Gastrocnemius medialis (tissue), 4 donors: ENCODE data around the gene EXTL2. TPM values are rescaled to one million over a fixed set of nuclear protein-coding genes. Genes with fewer than 3 reads are reported as not detected.
"Not testable (repeated sequence)": the region's sequence is repeated elsewhere in the genome, so short reads cannot be mapped to it uniquely, and the experiment has no call there.

Source experiments
- ATAC-seq, 2 donors: fragments of 150-250 bp; one replicate each; pipeline ENCODE4 v1.9.1; 2016
- DNase-seq, 2 donors: peaks; one replicate each; pipeline ENCODE4 v3.0.0-alpha.2; 2019
- H3K27ac ChIP-seq, 4 donors: fragments of 200-600 bp; sonication (generic); 1 replicate in 1 of 4; 2 replicates in 3 of 4; pipeline ENCODE4 v1.5.1; 2016 to 2018; ENCODE audit warnings: mild to moderate bottlenecking in 2 of 4, moderate library complexity in 1 of 4
- H3K27me3 ChIP-seq, 3 donors: fragments of 200-600 bp; sonication (generic) in 2 of 3; 1 replicate in 1 of 3; 2 replicates in 2 of 3; pipeline versions ENCODE4 v1.5.1 to v1.6.0; 2016 to 2019; ENCODE audit warnings: mild to moderate bottlenecking in 1 of 3, moderate library complexity in 1 of 3
- H3K36me3 ChIP-seq, 2 donors: fragments of 200-600 bp; sonication (generic) in 1 of 2; one replicate each; pipeline ENCODE4 v1.5.1; 2017 to 2018
- H3K4me1 ChIP-seq, 2 donors: fragments of 200-600 bp; sonication (generic) in 1 of 2; one replicate each; pipeline ENCODE4 v1.5.1; 2016 to 2017; ENCODE audit warnings: mild to moderate bottlenecking in 2 of 2
- H3K4me3 ChIP-seq, 4 donors: fragments of 200-600 bp; sonication (generic) in 3 of 4; 1 replicate in 1 of 4; 2 replicates in 3 of 4; pipeline ENCODE4 v1.5.1; 2016 to 2019; ENCODE audit warnings: mild to moderate bottlenecking in 2 of 4
- H3K9me3 ChIP-seq, 3 donors: fragments of 200-600 bp; sonication (generic) in 2 of 3; 1 replicate in 1 of 3; 2 replicates in 2 of 3; pipeline ENCODE4 v1.5.1; 2016 to 2019
- POLR2A ChIP-seq, 2 donors: fragments of 450-650 bp; IDR thresholded peaks; one replicate each; pipeline ENCODE4 v1.6.1; 2017; ENCODE audit warnings: antibody characterized with exemption in 2 of 2, mild to moderate bottlenecking in 2 of 2, moderate library complexity in 2 of 2
- in situ Hi-C, 4 donors: fragments of 200-750 bp; cut with MboI; loops; one replicate each; pipeline versions ENCODE4 v1.15.0 to v1.8.0; 2017; ENCODE audit warnings: low sequenced_read_pairs in 4 of 4
- intact Hi-C: fragments of 100-400 bp; cut with DNase I; formaldehyde crosslinking; loops from one replicate; pipeline ENCODE4 v1.15.1; 2023; ENCODE audit warnings: low total_unique reads
- total RNA-seq, 4 donors: library from RNA; depleted of rRNA; stranded (reverse); fragments of >200 nt; gene quantifications; one replicate each; pipeline versions ENCODE4 v1.1.0 to v1.2.3, GENCODE V29; 2016
- TF ChIP-seq, protein P1 (sequence below), 5 experiments: fragments of 450-650 bp in 3 of 5; fragments of 200-600 bp in 2 of 5; sonication (generic) in 2 of 5; IDR thresholded peaks in 4 of 5; conservative IDR thresholded peaks in 1 of 5; 1 replicate in 4 of 5; 2 replicates in 1 of 5; pipeline ENCODE4 v1.5.1; 2016 to 2019; ENCODE audit warnings: antibody characterized with exemption in 5 of 5, mild to moderate bottlenecking in 3 of 5, moderate library complexity in 3 of 5

The EXTL2 gene
- total RNA-seq, 4 donors from 2014 or later = 1.7 to 4.9 (median 3.4) TPM

DNA sequence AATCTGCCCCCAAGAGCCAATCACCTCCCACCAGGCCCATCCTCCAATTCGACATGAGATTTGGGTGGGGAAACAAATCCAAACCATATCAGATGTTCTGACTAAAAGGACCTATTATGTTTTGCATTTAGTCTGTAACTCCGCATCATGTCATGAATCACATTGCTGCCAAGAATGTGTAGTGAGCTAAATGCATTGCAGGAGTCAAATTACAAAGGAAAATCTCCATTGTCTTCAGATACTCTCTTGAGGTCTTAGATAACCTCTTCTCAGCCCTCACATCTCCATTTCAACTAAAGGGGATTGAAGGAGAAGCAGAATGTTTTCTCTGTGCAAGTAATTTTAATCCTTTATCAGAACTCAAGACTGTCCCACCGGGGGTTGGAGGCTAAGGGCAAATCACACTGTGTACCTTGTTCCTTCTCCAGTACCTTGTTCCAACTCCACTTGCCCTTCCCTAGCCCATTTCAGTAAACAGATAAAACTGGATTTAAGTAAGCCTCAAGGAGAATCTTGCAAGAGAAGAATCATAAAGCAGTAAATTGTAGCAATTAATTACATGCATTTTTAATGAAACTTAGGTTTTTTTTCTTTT, 34.1 kb downstream of the EXTL2 start:
- Histone ChIP-seq H3K27ac (no peak overlapping the region), H3K36me3 (no peaks in the 10 kb centered on the region), H3K9me3 (no peaks in the 10 kb centered on the region), H3K27me3 (no peaks in the 10 kb centered on the region), H3K4me3 (no peak overlapping the region), H3K4me1 (no peaks in the 10 kb centered on the region)
- intact Hi-C loops (loop anchor here (5.0 kb wide), 1 partner anchor 1053 kb away; no protein-coding TSS in a partner anchor), in situ Hi-C loops (loop anchor here (10.0 to 25.0 kb wide), 6 partner anchors 248 to 1056 kb away; no protein-coding TSS in a partner anchor)
- TF ChIP-seq, protein P1, sequence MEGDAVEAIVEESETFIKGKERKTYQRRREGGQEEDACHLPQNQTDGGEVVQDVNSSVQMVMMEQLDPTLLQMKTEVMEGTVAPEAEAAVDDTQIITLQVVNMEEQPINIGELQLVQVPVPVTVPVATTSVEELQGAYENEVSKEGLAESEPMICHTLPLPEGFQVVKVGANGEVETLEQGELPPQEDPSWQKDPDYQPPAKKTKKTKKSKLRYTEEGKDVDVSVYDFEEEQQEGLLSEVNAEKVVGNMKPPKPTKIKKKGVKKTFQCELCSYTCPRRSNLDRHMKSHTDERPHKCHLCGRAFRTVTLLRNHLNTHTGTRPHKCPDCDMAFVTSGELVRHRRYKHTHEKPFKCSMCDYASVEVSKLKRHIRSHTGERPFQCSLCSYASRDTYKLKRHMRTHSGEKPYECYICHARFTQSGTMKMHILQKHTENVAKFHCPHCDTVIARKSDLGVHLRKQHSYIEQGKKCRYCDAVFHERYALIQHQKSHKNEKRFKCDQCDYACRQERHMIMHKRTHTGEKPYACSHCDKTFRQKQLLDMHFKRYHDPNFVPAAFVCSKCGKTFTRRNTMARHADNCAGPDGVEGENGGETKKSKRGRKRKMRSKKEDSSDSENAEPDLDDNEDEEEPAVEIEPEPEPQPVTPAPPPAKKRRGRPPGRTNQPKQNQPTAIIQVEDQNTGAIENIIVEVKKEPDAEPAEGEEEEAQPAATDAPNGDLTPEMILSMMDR (IDR thresholded peaks at IDR 0.05 in 4 of 5, conservative IDR thresholded peaks at IDR 0.05 in 1 of 5) = no peak
- TF ChIP-seq POLR2A (IDR thresholded peaks at IDR 0.05) = no peak
- no peak for DNase-seq
- ATAC-seq = no peak

DNA sequence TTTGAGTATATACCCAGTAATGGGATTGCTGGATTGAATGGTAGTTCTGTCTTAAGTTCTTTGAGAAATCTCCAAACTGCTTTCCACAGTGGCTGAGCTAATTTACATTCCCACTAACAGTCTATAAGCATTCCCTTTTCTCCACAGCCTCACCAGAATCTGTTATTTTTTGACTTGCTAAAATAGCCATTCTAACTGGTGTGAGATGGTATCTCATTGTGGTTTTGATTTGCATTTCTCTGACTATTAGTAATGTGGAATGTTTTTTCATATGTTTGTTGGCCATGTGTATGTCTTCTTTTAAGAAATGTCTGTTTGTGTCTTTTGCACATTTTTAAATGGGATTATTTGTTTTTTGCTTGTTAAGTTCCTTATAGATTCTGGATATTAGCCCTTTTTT, 39.5 kb downstream of the EXTL2 start:
- DNase-seq, H3K27me3 ChIP-seq, H3K4me3 ChIP-seq, H3K36me3 ChIP-seq, H3K9me3 ChIP-seq, H3K4me1 ChIP-seq, intact Hi-C loops, ATAC-seq, H3K27ac ChIP-seq: not testable (repeated sequence)
- in situ Hi-C loops = loop anchor here in 3 of 4 donors (25.0 kb wide), 4 partner anchors 243 to 1043 kb away; no protein-coding TSS in a partner anchor

- TF ChIP-seq, protein P1 (IDR thresholded peaks at IDR 0.05 in 4 of 5, conservative IDR thresholded peaks at IDR 0.05 in 1 of 5) = no peak
- no peak for TF ChIP-seq POLR2A (IDR thresholded peaks at IDR 0.05)
- intact Hi-C loops (no loop called here), in situ Hi-C loops (loop anchor here in 3 of 4 donors (25.0 kb wide), 4 partner anchors 241 to 1041 kb away; no protein-coding TSS in a partner anchor)
- Histone ChIP-seq H3K27ac (no peak overlapping the region), H3K27me3 (no peaks in the 10 kb centered on the region), H3K9me3 (no peaks in the 10 kb centered on the region), H3K36me3 (no peaks in the 10 kb centered on the region), H3K4me3 (no peak overlapping the region), H3K4me1 (no peaks in the 10 kb centered on the region)
- DNase-seq = no peak
- ATAC-seq = no peak
These were observed 41.7 kb downstream of the EXTL2 start for GRCh38 chr1:100852976-100853375.

- DNase-seq (no peak), ATAC-seq (no peak)
- intact Hi-C loops = no loop called here
- no peak overlapping the region for H3K27ac ChIP-seq
- TF ChIP-seq, protein P1 (IDR thresholded peaks at IDR 0.05 in 4 of 5, conservative IDR thresholded peaks at IDR 0.05 in 1 of 5) = no peak
- TF ChIP-seq POLR2A (IDR thresholded peaks at IDR 0.05) = no peak
- no peaks in the 10 kb centered on the region for H3K27me3 ChIP-seq
- no peaks in the 10 kb centered on the region for H3K36me3 ChIP-seq
- H3K9me3 ChIP-seq = no peaks in the 10 kb centered on the region
- H3K4me1 ChIP-seq = no peaks in the 10 kb centered on the region
- H3K4me3 ChIP-seq = no peak overlapping the region
- in situ Hi-C loops = loop anchor here in 3 of 4 donors (25.0 kb wide), 4 partner anchors 239 to 1039 kb away; no protein-coding TSS in a partner anchor
These were observed 42.9 kb downstream of the EXTL2 start for GRCh38 chr1:100851726-100852125.

DNA sequence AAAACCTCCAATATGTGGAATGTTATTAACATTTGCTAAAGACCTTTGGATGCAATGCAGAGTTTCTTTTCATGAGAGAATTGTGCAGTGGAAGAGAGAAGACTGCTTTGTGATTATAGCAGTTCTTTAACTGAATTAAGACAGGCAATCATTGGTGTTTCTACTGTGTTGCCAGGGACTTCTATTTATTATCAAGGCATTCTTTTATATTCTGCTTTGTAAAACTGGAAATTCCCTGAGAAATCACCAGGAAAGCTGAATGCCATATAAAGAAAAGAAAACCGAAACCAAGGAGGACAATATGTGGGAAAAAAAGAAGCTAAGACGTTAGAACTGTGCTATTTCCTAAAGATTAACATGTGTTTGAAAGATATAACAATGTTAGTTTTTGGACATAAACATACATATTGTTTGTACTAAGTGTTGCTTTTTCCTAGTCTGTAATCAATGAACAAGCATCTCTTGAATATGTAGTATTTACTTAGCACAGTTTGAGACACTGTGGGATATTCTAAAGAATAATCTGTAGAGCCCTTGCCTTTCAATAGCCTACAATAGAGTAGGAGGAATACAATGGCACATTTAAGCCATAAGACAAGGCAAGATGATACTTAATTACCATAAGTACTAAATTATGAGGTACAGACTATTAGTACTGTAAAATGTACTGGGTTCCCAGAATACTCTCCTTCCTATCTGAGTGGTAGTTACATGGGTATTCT, 47.1 kb downstream of the EXTL2 start:
- no peaks in the 10 kb centered on the region for H3K36me3 ChIP-seq
- no peaks in the 10 kb centered on the region for H3K4me1 ChIP-seq
- in situ Hi-C loops (no loop called here), intact Hi-C loops (no loop called here)
- no peak for TF ChIP-seq POLR2A (IDR thresholded peaks at IDR 0.05)
- TF ChIP-seq, protein P1 (IDR thresholded peaks at IDR 0.05 in 4 of 5, conservative IDR thresholded peaks at IDR 0.05 in 1 of 5) = no peak
- H3K27me3 ChIP-seq = no peaks in the 10 kb centered on the region
- peak overlapping the region in 2 of 4 donors; percentile 10 to 23 for H3K4me3 ChIP-seq
- ATAC-seq (no peak), DNase-seq (no peak)
- no peaks in the 10 kb centered on the region for H3K9me3 ChIP-seq
- H3K27ac ChIP-seq = peak overlapping the region in 1 of 4 donors; percentile 32

- H3K36me3 ChIP-seq, H3K27ac ChIP-seq, H3K4me1 ChIP-seq, DNase-seq, H3K4me3 ChIP-seq, in situ Hi-C loops, H3K9me3 ChIP-seq, H3K27me3 ChIP-seq, ATAC-seq, intact Hi-C loops: not testable (repeated sequence)
These were observed 51.5 kb downstream of the EXTL2 start for GRCh38 chr1:100843160-100843559.
